Activated CD8-positive, alpha-beta memory T cell treated with anti-CD3 and anti-CD28 coated beads, Interleukin-2, amount 50 U/mL, for 24 hours (primary cell): ENCODE data around the gene CCDC86.

Experiments used
- DNase-seq: peaks from one replicate; pipeline ENCODE4 v3.0.0-alpha.2; 2020; ENCODE audit errors: extremely low read depth

Gene CCDC86

GRCh38 chr11:60852982-60853950, 11.4 kb downstream of the CCDC86 start:
- no peak for DNase-seq

GRCh38 chr11:60854140-60854846, 12.4 kb downstream of the CCDC86 start:
- no peak for DNase-seq

GRCh38 chr11:60854847-60855725, 13.2 kb downstream of the CCDC86 start:
- DNase-seq: no peak

- DNase-seq: no peak
These were observed 14.1 kb downstream of the CCDC86 start, which contains the start of gene PTGDR2 for GRCh38 chr11:60855726-60856633. TSS of gene PTGDR2 (minus strand) at chr11:60855950. CDS start at chr11:60853722, 2,228 bp downstream.

- DNase-seq: no peak
These were observed 15.7 kb downstream of the CCDC86 start for GRCh38 chr11:60857378-60858232.

GRCh38 chr11:60858236-60858635, 16.3 kb downstream of the CCDC86 start:
- DNase-seq: no peak

GRCh38 chr11:60858731-60859464, 17.0 kb downstream of the CCDC86 start:
- no peak for DNase-seq

GRCh38 chr11:60859616-60860250, 17.8 kb downstream of the CCDC86 start:
- DNase-seq: no peak

- no peak for DNase-seq
These were observed 19.0 kb downstream of the CCDC86 start for GRCh38 chr11:60860943-60861342.

- no peak for DNase-seq
These were observed 20.3 kb downstream of the CCDC86 start for GRCh38 chr11:60862171-60862570.

GRCh38 chr11:60863550-60864521, 21.9 kb downstream of the CCDC86 start:
- no peak for DNase-seq

- no peak for DNase-seq
These were observed 23.1 kb downstream of the CCDC86 start for GRCh38 chr11:60864856-60865513.

GRCh38 chr11:60866911-60867870, 25.3 kb downstream of the CCDC86 start, which contains the start of gene ZP1:
TSS of gene ZP1 (plus strand) at chr11:60867542. CDS start at chr11:60867562, 20 bp downstream.
- DNase-seq: no peak

GRCh38 chr11:60867871-60868681, 26.2 kb downstream of the CCDC86 start:
- DNase-seq: no peak
